Head of caudate nucleus (tissue), 42 donors: ENCODE results near the gene ERFL.
A peak's percentile ranks its signal among the peaks of the same experiment; 100 is the strongest.

Experiments used
- DNase-seq, 42 donors: peaks; one replicate each; pipeline versions ENCODE4 v3.0.0 to v3.0.0-alpha.2; 2020 to 2021; ENCODE audit warnings: mixed read lengths in 7 of 42
- intact Hi-C: fragments of 100-400 bp; cut with DNase I; formaldehyde crosslinking; loops from one replicate; pipeline ENCODE4 v1.15.0; 2022

ERFL gene

DNA sequence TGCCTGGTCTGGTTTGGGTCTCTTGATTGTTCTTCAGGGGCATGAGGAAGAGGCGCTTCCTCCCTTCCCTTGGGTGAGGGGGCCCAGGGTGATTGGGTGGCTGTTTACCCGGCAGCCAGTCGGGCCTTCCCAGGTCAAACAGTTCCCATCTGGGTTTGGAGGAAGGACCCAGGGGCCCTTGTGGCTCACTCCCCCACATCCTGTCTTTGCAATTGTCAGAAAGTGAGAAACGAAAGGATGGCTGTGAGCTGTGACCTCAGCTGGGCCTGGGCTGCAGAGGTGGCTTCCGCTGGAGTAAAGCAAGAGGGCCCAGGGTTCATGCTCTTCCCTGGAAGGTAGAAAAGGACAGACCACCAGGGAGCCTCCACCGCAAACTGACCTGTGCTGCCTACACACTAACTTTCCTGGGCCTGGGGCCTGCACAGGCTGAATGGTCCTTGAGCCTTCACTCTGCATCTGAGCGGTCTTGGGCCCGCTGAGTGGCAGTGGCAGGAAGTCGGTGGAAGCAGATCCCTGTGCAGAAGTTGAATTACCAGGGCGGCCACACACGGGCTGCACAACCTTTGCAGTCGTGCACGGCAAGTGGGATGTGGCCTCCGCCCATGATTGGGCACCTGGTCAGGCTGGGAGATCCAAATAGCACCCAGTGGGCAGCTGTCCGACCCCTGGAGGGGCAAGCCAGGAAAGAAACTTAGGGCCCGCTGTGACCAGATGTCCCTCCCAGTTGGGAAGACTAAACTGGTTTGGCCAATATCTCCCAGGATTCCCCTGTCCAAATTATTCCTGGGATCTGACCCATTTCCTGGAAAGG lies 56.5 kb downstream of the ERFL start:
- intact Hi-C loops: loop anchor here (10.0 kb wide), 1 partner anchor 63 kb away; no protein-coding TSS in a partner anchor
- peak in 8 of 42 donors; percentile 17 to 28 (median 24) for DNase-seq

DNA sequence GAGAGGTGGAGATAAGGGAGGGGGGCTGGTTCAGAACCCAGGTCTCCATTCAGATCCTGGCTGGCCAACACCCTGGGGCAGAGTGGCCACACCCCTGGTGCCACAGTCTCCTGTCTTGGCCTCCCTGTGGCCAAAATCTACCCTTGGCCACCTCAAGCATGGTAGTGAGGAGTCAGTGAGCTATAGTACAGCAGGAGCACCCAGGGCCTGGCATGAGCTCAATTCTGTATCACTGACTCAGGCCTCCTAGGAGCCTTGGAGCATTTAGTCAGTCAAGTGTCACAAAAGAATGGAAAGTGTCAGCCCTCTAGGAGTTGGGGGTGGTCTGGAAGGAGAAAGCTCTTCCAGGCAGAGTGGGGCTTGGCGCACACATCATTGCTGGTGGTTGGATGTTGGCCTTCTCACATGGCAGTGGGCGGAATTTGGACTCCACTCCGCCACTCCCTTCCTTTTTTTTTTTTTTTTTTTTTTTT lies 57.8 kb downstream of the ERFL start:
- no peak for DNase-seq
- intact Hi-C loops: loop anchor here (10.0 kb wide), 1 partner anchor 64 kb away; no protein-coding TSS in a partner anchor

GRCh38 chr19:41869374-41869955 lies 58.8 kb downstream of the ERFL start:
- DNase-seq: no peak
- intact Hi-C loops: no loop called here

DNA sequence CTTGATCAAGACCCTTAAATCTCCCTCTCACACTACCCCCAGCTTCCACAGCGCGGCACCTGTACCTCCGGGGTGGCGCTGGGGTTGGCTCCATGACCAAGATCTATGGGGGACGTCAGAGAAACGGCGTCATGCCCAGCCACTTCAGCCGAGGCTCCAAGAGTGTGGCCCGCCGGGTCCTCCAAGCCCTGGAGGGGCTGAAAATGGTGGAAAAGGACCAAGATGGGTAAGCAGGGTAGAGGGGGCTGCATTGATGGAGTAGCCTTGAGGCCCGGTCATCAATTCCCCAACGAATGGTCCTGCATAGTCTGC lies 59.3 kb downstream of the ERFL start:
- DNase-seq: no peak
- intact Hi-C loops: no loop called here

- no peak for DNase-seq
- intact Hi-C loops: no loop called here
Observed at GRCh38 chr19:41868120-41868988, 59.9 kb downstream of the ERFL start.

- no peak for DNase-seq
- intact Hi-C loops: no loop called here
Observed at GRCh38 chr19:41866284-41866683, 62.0 kb downstream of the ERFL start.

DNA sequence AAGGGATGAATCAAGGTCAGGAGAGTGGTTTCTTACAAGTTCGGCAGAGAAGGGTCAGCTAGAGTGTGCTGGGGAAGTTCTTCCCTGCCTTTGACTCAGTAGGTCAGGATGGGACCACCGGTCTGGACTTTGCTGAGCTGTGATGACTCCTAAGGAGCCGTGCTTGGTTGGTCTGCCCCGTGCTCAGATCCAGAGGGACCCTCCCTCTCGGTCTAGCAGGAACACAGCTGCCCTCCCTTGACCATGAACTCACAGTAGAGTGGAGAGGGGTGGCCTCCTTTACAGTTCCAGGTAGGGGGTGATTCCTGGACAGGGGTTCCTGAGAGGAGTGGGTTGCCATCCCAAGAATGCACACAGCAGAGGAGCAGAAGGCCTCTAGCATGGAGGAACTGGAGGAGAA lies 63.9 kb downstream of the ERFL start:
- intact Hi-C loops: loop anchor here (5.0 kb wide), 1 partner anchor 93 kb away; the partner anchor contains the start of gene RABAC1
- no peak for DNase-seq

GRCh38 chr19:41863209-41863931 lies 64.9 kb downstream of the ERFL start:
- no peak for DNase-seq
- intact Hi-C loops: loop anchor here (5.0 kb wide), 1 partner anchor 94 kb away; the partner anchor contains the start of gene RABAC1

DNA sequence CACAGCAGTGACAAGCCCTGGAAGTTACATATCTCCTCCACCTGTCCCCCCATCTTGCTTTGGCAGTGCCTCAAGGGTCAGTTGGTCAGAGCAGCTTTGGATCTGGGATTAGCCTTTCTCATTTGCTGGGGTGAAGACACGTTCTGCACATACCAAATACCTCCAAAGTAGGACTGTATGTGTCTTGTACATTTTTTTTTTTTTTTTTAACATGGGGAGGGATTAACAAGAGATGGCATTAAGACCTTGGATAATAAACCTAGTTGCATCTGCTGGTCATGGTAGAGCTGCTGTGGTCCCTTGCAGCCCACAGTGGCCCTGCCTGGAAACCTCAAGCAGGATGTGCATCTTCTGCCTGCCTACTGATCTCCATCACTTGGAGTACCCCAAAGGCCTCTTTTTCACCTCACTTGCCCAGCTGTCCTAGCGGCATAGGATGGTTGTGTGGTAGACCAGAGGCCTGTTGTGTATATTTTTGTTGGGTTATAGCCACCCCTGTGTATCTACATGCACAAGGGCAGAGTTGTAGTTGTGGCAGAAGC lies 65.7 kb downstream of the ERFL start:
- intact Hi-C loops: loop anchor here (5.0 kb wide), 1 partner anchor 95 kb away; the partner anchor contains the start of gene RABAC1
- DNase-seq: no peak

DNA sequence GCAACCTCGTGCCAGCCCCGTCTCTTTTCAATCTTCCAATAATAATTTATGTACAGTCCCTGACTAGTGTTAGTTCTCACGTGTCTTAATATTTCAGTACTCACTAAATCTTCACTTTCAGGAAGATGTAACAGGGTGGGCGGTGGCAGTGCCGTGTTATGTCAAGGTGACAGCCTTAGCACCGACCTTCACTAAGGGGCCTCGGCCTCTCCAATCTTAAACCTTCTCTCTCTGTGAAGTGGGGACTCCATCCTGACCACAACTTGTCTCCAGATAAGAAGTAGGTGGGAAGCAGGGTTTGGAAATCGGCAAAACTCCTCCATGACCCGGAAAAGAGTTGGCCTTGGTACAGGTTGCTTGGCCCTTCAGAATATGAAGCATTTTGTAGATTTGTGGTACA lies 66.4 kb downstream of the ERFL start:
- DNase-seq: no peak
- intact Hi-C loops: loop anchor here (5.0 kb wide), 1 partner anchor 95 kb away; the partner anchor contains the start of gene RABAC1

DNA sequence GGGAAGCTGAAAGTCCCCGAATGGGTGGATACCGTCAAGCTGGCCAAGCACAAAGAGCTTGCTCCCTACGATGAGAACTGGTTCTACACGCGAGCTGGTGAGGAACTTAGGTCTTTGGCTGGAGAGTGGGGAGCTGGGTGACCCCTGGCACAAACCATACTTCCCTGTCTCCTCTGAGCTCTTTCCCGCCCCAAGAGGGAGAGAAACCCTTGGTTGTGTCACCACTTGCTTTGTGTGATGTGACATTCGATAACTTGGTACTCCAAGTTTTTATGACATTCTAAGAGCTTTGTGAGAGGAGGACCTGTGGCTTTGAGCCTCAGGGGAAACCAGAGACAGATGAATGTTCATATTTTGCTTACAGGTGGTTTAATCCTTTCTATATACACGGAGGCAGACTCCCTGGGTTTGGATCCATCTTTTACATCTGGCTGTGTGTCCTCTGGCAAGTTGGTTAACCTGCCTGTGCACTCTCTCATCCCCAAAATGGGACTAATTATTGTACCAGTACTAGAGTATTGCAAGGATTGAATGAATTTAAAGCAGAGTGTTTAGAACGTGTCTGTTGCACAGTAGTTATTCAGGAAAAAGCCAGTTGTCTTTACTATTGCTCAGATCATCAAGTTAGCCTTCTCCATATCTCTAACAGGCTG lies 67.0 kb downstream of the ERFL start:
- no peak for DNase-seq
- intact Hi-C loops: loop anchor here (5.0 kb wide), 1 partner anchor 96 kb away; the partner anchor contains the start of gene RABAC1

DNA sequence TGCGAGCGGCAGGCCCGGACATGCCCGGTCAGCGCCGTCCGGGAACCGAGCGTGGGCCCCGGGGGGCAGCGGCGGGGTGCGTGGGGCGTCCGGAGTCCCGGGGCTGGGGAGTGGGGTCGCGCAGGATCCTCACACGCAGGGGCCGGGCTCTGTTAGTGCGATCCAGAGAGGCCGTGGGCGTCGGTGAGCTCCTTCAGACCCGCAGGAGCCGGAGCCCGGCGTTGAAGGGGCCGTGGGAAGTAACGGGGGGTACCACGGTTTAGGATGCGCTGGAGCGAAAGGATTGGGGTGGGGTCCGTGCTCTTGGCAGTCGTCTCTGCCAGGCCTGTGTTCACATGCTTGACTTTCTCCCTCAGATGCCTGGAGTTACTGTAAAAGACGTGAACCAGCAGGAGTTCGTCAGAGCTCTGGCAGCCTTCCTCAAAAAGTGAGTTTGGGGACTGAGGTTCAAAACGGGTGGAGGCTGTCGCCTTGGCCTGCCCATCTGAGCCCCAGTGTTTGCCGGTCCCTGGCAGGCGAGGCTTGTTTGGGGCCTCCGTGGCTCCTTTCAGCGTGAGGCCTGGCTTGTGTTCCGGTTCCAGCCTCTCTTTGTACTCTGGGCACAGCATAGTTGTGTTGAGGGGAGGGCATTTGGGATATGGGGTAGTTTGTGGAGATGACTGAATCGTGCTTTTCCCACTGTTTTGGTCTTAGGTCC lies 67.7 kb downstream of the ERFL start:
- DNase-seq: peak in 10 of 42 donors; percentile 9 to 50 (median 26)
- intact Hi-C loops: loop anchor here (5.0 kb wide), 1 partner anchor 97 kb away; the partner anchor contains the start of gene RABAC1

DNA sequence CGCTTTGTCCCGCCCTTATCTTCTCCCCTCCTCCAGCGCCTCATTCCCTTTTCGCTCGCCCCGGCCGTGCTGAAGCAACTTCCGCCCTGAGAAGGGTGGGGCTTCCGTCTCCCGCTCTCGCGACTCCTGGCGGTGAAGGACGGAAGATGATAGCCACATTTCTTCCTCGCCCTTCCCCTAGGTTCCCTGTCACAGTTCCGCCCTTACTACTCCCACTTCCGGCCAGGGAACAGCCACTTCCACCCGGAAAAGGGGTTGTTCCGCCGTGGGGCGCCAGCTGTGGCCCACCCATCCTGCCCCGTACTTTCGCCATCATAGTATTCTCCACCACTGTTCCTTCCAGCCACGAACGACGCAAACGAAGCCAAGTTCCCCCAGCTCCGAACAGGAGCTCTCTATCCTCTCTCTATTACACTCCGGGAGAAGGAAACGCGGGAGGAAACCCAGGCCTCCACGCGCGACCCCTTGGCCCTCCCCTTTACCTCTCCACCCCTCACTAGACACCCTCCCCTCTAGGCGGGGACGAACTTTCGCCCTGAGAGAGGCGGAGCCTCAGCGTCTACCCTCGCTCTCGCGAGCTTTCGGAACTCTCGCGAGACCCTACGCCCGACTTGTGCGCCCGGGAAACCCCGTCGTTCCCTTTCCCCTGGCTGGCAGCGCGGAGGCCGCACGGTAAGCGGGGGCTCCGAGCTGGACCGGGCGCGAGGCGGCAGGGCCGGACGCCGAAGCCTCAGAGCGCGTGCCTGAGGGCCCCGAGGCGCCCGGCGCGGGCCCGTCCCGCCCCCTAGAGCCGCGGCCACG lies 68.4 kb downstream of the ERFL start, which contains the start of gene RPS19:
Gene RPS19, plus strand, starts transcription at position 638 of the 801 bp plus-strand sequence. CDS start 520 bp downstream, outside the sequence.
- peak; percentile 97 to 100 (median 99) for DNase-seq
- intact Hi-C loops: loop anchor here (5.0 kb wide), 1 partner anchor 97 kb away; the partner anchor contains the start of gene RABAC1

DNA sequence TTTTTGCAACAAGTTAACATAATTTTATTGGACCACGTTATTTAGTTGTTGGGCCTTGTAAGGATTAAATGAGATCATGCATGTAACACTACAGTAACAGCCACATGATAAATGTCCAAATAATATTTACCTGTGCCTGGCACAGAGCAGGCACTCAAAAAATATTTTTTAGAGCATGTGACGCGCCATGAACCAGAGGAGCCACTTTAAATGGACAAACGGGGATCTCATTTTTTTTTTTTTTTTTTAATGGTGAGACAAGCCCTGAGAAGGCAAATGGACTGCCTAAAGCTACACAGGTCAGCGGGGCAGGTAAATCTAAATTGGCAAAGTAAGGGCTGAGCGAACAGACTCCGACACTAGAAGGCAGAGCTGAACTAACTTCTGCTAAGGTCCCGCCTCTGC lies 69.0 kb downstream of the ERFL start:
- intact Hi-C loops: no loop called here
- DNase-seq: no peak
